Measurements from ENCODE around the gene SCARF2.
"Not testable (repeated sequence)": the region's sequence is repeated elsewhere in the genome, so short reads cannot be mapped to it uniquely, and the experiment has no call there.

The SCARF2 gene

GRCh38 chr22:20437613-20438426 is at the start of gene SCARF2:
SCARF2 (minus strand) TSS chr22:20437825; CDS start chr22:20437754, 71 bp downstream.
- peak; percentile 40 for DNase-seq (ENCODE audit: low spot score)
- TF ChIP-seq, protein P1, sequence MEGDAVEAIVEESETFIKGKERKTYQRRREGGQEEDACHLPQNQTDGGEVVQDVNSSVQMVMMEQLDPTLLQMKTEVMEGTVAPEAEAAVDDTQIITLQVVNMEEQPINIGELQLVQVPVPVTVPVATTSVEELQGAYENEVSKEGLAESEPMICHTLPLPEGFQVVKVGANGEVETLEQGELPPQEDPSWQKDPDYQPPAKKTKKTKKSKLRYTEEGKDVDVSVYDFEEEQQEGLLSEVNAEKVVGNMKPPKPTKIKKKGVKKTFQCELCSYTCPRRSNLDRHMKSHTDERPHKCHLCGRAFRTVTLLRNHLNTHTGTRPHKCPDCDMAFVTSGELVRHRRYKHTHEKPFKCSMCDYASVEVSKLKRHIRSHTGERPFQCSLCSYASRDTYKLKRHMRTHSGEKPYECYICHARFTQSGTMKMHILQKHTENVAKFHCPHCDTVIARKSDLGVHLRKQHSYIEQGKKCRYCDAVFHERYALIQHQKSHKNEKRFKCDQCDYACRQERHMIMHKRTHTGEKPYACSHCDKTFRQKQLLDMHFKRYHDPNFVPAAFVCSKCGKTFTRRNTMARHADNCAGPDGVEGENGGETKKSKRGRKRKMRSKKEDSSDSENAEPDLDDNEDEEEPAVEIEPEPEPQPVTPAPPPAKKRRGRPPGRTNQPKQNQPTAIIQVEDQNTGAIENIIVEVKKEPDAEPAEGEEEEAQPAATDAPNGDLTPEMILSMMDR (IDR thresholded peaks at IDR 0.05; ENCODE audit: borderline replicate concordance, control extremely low read depth, extremely low read depth, insufficient read depth, missing control alignments): no peak

GRCh38 chr22:20486229-20486628 is 48.6 kb upstream of the SCARF2 start:
- TF ChIP-seq, protein P1 (IDR thresholded peaks at IDR 0.05; ENCODE audit: borderline replicate concordance, control extremely low read depth, extremely low read depth, insufficient read depth, missing control alignments): no peak
- no peak for DNase-seq (ENCODE audit: low spot score)
- in situ Hi-C loops (cut with MboI; ENCODE audit: low sequenced_read_pairs, unreplicated experiment): no loop called here

More at GRCh38 chr22:20437613-20438426, at the start of gene SCARF2:
- in situ Hi-C loops (cut with MboI; ENCODE audit: low sequenced_read_pairs, unreplicated experiment): no loop called here

- no peak for DNase-seq (ENCODE audit: low spot score)
- in situ Hi-C loops (cut with MboI; ENCODE audit: low sequenced_read_pairs, unreplicated experiment): no loop called here
- TF ChIP-seq, protein P1 (IDR thresholded peaks at IDR 0.05; ENCODE audit: borderline replicate concordance, control extremely low read depth, extremely low read depth, insufficient read depth, missing control alignments): no peak
Measured at GRCh38 chr22:20484948-20485683, 47.5 kb upstream of the SCARF2 start.

DNA sequence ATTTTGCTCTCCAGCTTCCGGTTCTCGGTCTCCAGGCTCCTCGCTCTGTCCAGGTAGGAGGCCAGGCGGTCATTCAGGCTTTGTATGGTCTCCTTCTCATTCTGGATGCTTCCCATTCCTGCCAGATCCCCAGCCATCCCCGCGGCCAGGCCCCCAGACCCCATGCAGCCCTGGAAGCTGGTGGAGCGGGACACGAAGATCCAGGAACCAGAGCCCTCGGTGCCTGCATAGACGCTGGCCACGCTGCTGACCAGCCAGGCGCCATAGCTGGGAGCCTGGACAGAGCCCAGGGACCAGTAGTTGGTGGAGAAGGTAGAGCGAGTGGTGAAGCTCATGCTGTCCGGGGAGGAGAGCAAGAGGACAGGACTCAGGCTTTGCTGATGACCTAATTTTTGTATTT is 46.1 kb upstream of the SCARF2 start:
- in situ Hi-C loops (cut with MboI; ENCODE audit: low sequenced_read_pairs, unreplicated experiment): no loop called here
- TF ChIP-seq, protein P1 (IDR thresholded peaks at IDR 0.05; ENCODE audit: borderline replicate concordance, control extremely low read depth, extremely low read depth, insufficient read depth, missing control alignments): no peak
- DNase-seq (ENCODE audit: low spot score): no peak

DNA sequence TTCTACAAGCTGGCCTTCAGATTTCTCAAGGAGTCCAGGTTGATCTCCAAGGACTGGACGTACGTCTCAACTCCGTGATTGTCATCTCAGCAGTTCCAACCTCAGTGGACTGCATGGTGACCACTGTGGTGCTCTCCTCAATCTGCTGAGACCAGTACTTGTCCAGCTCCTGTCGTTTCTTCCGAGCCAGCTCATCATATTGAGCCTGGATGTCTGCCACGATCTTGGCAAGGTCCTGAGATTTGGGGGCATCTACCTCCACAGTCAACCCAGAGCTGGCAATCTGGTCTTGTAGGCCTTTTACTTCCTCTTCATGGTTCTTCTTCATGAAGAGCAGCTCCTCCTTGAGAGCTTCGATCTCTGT is 45.5 kb upstream of the SCARF2 start:
- in situ Hi-C loops (cut with MboI; ENCODE audit: low sequenced_read_pairs, unreplicated experiment); DNase-seq (ENCODE audit: low spot score): not testable (repeated sequence)

DNA sequence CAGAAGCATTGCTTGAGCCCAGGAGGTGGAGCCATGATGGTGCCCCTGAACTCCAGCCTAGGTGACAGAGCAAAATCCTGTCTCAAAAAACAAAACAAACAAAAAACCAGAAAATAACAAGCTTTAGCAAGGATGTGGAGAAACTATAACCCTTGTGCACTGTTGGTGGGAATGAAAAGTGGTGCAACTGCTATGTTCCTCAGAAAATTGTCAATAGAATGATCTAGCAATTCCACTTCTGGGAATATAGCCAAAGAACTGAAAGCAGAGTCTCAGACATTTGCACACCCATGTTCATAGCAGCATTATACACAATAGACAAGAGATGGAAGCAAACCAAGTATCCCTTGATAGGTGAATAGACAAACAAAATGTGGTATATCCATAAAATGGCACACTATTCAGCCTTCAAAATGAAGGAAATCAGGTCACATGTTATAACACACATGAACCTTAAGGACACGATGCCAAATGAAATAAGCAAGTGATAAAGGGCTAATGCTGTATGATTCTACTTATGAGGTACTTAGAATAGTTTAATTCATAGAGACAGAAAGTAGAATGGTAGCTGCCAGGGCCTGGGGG is 42.1 kb upstream of the SCARF2 start:
- in situ Hi-C loops (cut with MboI; ENCODE audit: low sequenced_read_pairs, unreplicated experiment): no loop called here
- TF ChIP-seq, protein P1 (IDR thresholded peaks at IDR 0.05; ENCODE audit: borderline replicate concordance, control extremely low read depth, extremely low read depth, insufficient read depth, missing control alignments): no peak
- DNase-seq (ENCODE audit: low spot score): no peak

DNA sequence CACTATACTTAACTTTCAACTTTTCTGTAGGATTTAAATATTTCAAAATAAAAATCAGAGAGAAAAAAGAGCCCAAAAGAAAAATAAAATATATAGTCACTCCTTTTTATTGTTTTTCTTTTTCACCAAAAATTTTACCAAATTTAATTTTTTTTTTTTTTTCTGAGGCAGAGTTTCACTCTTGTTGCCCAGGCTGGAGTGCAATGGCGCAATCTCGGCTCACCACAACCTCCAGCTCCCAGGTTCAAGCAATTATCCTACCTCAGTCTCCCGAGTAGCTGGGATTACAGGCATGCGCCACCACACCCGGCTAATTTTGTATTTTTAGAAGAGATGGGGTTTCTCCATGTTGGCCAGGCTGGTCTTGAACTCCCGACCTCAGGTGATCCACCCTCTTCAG is 40.4 kb upstream of the SCARF2 start:
- in situ Hi-C loops (cut with MboI; ENCODE audit: low sequenced_read_pairs, unreplicated experiment); DNase-seq (ENCODE audit: low spot score): not testable (repeated sequence)

DNA sequence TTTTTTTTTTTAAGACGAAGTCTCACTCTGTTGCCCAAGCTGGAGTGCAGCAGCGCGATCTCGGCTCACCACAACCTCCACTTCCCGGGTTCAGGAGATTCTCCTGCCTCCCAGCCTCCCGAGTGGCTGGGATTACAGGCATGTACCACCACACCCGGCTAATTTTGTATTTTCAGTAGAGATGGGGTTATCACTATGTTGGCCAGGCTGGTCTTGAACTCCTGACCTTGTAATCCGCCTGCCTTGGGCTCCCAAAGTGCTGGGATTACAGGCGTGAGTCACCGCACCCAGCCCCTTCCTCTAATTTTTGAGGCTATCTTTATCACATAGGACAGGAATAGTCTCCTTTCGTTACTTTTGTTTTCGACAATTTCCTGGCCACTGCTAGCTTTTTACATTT is 37.9 kb upstream of the SCARF2 start:
- in situ Hi-C loops (cut with MboI; ENCODE audit: low sequenced_read_pairs, unreplicated experiment): not testable (repeated sequence)

More for the DNA sequence above, 37.9 kb upstream of the SCARF2 start:
- DNase-seq (ENCODE audit: low spot score): not testable (repeated sequence)
